Ascending aorta (tissue), 2 donors: ENCODE measurements around the gene KCNIP3. TPM values are rescaled to one million over a fixed set of nuclear protein-coding genes. Genes with fewer than 3 reads are reported as not detected.

Source experiments
- DNase-seq, 2 donors: peaks; one replicate each; pipeline ENCODE4 v3.0.0-alpha.2; 2019; ENCODE audit warnings: low spot score in 2 of 2
- H3K27ac ChIP-seq, 2 donors: fragments of 200-600 bp; sonication (generic); one replicate each; pipeline ENCODE4 v1.5.1; 2016 to 2017; ENCODE audit warnings: mild to moderate bottlenecking in 1 of 2
- H3K27me3 ChIP-seq: fragments of 200-600 bp; sonication (generic); one replicate; pipeline ENCODE4 v1.5.1; 2017
- H3K36me3 ChIP-seq, 2 donors: fragments of 200-600 bp; sonication (generic); one replicate each; pipeline ENCODE4 v1.5.1; 2016
- H3K4me1 ChIP-seq, 2 donors: fragments of 200-600 bp; sonication (generic); one replicate each; pipeline ENCODE4 v1.5.1; 2016 to 2017; ENCODE audit warnings: mild to moderate bottlenecking in 1 of 2
- H3K4me3 ChIP-seq, 2 donors: fragments of 200-600 bp; sonication (generic); one replicate each; pipeline ENCODE4 v1.5.1; 2016 to 2017; ENCODE audit warnings: mild to moderate bottlenecking in 1 of 2
- H3K9me3 ChIP-seq, 2 donors: fragments of 200-600 bp; sonication (generic); one replicate each; pipeline ENCODE4 v1.5.1; 2016
- intact Hi-C: fragments of 100-400 bp; cut with DNase I; formaldehyde crosslinking; loops from one replicate; pipeline ENCODE4 v1.15.1; 2023
- total RNA-seq: library from RNA; depleted of rRNA; stranded (reverse); fragments of >200 nt; gene quantifications from one replicate; pipeline ENCODE4 v1.1.0, GENCODE V29; 2016
- TF ChIP-seq, protein P1 (sequence below), 3 experiments: fragments of 200-600 bp in 2 of 3; fragments of 450-650 bp in 1 of 3; sonication (generic) in 2 of 3; IDR thresholded peaks; one replicate each; pipeline ENCODE4 v1.5.1; 2016 to 2019; ENCODE audit warnings: antibody characterized with exemption in 3 of 3, mild to moderate bottlenecking in 1 of 3, moderate library complexity in 1 of 3

The KCNIP3 gene
- total RNA-seq, 1 donor from 2014 or later: 5.2 TPM

DNA sequence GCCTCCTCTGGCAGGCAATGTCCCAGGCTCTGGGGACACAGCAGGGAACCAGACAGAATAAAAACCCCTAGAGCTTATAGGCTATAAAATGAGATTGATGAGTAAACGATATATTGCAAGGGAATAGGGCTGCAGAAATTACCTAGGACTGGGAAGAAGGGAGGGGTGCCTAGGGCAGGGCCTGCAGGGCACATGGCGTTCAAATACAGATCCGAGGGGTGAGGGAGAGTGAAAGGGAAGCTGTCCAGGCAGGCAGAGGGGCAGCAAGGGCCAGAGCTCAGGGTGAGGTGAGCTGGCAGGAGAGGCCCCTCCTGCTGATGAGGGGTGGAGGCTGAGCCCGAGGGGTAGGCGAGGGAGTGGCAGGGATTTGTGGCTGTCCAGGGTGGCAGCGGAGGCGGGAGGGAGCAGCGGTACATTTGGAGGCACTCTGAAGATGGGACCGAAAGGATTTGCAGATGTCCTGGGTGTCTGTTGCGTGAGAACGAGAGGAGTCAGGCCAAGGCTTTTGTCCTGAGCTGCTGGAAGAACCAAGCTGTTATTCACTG is 33.7 kb downstream of the KCNIP3 start:
- Histone ChIP-seq H3K27ac (no peak overlapping the region), H3K36me3 (no peaks in the 10 kb centered on the region), H3K4me1 (no peaks in the 10 kb centered on the region), H3K9me3 (no peaks in the 10 kb centered on the region), H3K27me3 (no peaks in the 10 kb centered on the region), H3K4me3 (no peak overlapping the region)
- intact Hi-C loops: no loop called here
- DNase-seq: no peak
- TF ChIP-seq, protein P1, sequence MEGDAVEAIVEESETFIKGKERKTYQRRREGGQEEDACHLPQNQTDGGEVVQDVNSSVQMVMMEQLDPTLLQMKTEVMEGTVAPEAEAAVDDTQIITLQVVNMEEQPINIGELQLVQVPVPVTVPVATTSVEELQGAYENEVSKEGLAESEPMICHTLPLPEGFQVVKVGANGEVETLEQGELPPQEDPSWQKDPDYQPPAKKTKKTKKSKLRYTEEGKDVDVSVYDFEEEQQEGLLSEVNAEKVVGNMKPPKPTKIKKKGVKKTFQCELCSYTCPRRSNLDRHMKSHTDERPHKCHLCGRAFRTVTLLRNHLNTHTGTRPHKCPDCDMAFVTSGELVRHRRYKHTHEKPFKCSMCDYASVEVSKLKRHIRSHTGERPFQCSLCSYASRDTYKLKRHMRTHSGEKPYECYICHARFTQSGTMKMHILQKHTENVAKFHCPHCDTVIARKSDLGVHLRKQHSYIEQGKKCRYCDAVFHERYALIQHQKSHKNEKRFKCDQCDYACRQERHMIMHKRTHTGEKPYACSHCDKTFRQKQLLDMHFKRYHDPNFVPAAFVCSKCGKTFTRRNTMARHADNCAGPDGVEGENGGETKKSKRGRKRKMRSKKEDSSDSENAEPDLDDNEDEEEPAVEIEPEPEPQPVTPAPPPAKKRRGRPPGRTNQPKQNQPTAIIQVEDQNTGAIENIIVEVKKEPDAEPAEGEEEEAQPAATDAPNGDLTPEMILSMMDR (IDR thresholded peaks at IDR 0.05): no peak

DNA sequence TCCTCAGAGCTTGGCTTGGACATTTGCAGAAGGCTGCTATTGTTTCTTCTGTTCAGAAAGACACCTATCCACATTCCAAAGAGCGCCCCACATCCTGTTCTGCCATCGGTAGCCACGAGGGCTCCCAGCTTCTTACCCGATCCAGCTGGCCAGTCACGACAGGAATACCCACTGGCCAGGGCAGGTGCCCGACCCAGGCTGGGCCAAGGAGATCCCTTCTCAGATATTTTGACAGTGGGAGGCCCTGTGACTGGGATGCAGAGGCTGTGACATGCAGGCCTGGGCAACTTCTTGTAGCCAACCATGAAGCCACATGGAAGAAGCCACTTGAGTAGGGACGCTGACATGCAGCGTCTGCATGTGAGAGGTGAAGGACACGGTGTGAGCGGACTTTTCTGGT is 34.5 kb downstream of the KCNIP3 start:
- TF ChIP-seq, protein P1 (IDR thresholded peaks at IDR 0.05): no peak
- H3K4me3 ChIP-seq: no peak overlapping the region
- H3K27me3 ChIP-seq: no peaks in the 10 kb centered on the region
- no peak overlapping the region for H3K27ac ChIP-seq
- no peaks in the 10 kb centered on the region for H3K4me1 ChIP-seq
- no peaks in the 10 kb centered on the region for H3K36me3 ChIP-seq
- intact Hi-C loops: no loop called here
- no peak for DNase-seq
- no peaks in the 10 kb centered on the region for H3K9me3 ChIP-seq

DNA sequence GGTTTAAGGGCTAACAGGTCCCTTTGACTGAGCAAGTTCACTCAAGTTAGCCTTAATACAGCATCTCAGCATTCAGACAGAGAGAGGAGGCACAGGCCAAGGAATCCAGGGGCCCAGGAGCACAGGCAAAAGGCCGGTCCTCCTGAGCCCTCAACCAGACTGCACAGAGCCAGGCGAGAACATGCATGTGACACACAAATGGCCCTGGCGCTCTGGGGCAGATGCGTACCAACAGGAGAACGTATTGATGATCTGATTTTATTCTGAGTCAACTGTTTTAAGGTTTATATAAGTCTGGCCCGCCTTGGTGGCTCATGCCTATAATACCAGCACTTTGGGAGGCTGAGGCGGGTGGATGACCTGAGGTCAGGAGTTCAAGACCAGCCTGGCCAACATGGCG is 34.9 kb downstream of the KCNIP3 start:
- no peak for DNase-seq
- H3K27ac ChIP-seq: no peak overlapping the region
- H3K36me3 ChIP-seq: no peaks in the 10 kb centered on the region
- intact Hi-C loops: no loop called here
- H3K9me3 ChIP-seq: no peaks in the 10 kb centered on the region
- H3K4me3 ChIP-seq: no peak overlapping the region
- H3K27me3 ChIP-seq: no peaks in the 10 kb centered on the region
- TF ChIP-seq, protein P1 (IDR thresholded peaks at IDR 0.05): no peak
- H3K4me1 ChIP-seq: no peaks in the 10 kb centered on the region

DNA sequence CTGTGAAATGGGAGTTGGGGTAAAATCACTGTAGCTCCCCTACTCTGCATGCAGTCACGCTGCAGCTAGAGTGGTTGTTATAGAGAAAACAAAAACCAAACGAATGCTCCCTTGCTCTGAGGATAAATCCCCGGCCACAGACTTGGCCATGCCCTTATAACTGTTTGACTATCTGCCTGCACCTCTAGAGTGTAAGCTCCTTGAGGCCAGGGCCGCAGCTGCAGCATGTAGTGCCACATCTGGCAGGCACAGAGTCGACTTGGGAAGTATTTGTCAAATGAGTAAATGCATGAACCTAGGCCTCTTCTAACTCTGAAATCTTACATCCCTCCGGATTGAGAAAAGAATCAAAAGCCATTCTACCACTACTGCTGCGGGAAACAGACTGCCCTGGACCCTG is 35.9 kb downstream of the KCNIP3 start:
- no peak overlapping the region for H3K4me3 ChIP-seq
- no peaks in the 10 kb centered on the region for H3K27me3 ChIP-seq
- no peak overlapping the region for H3K27ac ChIP-seq
- no peaks in the 10 kb centered on the region for H3K36me3 ChIP-seq
- H3K4me1 ChIP-seq: no peaks in the 10 kb centered on the region
- TF ChIP-seq, protein P1 (IDR thresholded peaks at IDR 0.05): no peak
- no peak for DNase-seq
- intact Hi-C loops: no loop called here
- no peaks in the 10 kb centered on the region for H3K9me3 ChIP-seq

DNA sequence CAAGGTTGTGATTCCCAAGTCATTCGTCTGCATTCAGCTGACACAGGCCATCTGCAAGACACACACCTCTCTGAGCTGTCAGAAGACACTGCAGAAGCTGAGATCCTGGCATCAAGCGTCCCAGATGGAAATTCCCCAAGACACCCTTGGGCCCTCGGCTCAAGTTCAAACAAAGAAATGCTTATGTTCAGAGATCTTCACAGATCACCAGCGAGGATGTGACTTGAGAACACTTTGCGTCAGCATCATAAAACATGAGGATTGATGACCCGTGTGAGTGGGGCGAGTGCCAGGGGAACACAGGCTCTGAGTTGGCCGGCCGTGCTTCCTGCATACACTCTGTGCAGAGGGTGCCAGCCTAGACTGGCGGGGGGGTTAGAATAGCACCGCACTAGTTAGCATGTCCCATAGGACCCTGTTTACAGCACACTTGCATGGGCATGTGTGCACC is 36.8 kb downstream of the KCNIP3 start:
- TF ChIP-seq, protein P1 (IDR thresholded peaks at IDR 0.05): no peak
- H3K9me3 ChIP-seq: no peaks in the 10 kb centered on the region
- no peak overlapping the region for H3K4me3 ChIP-seq
- H3K27ac ChIP-seq: no peak overlapping the region
- H3K36me3 ChIP-seq: no peaks in the 10 kb centered on the region
- H3K4me1 ChIP-seq: no peaks in the 10 kb centered on the region
- intact Hi-C loops: no loop called here
- no peaks in the 10 kb centered on the region for H3K27me3 ChIP-seq
- no peak for DNase-seq
